ENCODE measurements around the gene RAI14. TPM values are rescaled to one million over a fixed set of nuclear protein-coding genes. Genes with fewer than 3 reads are reported as not detected.

The RAI14 gene
- polyA plus RNA-seq, 6 donors from 2014 or later, result 0.08 to 2.4 (median 1.2) TPM; not detected in 2

DNA sequence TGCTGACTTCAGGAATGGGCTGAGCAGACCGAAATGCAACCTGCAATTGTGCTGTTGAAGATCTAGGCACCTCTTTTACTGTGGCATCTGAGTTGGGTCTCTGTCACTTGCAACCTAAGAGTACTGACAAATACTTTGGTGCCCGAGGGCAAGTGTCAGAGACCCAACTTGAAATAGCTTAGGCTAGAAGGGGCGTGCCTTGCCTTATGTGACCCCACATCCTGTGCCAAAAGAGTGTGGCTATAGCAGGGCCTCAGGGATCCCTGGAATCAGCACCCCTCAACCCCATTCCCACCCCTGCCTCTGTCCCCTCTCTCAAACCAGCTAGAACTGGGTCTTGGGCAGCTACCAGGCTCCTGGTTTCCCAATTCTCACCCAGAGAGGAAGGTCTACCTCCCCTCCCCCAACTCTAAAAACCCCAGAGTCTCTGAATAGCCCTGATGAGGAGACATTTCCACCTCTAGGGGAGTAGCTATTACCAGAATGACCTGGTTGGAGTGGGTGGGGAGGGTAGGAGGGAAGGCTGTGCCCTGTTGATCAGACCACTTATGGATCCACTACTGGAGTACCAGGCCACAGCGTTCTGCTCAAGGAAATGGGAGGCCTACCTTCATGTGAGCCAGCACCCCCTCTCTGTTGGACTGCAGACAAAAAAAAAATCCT, 17.5 kb downstream of the RAI14 start:
- Mint-ChIP-seq H3K4me1 (no peaks in the 10 kb centered on the region), H3K36me3 (no peaks in the 10 kb centered on the region), H3K27ac (no peak overlapping the region), H3K4me3 (no peak overlapping the region), H3K9me3 (peaks cover 0 to 3% (median 0%) of the 10 kb centered on the region in 7 donors), H3K27me3 (no peaks in the 10 kb centered on the region)
- no peak for ATAC-seq (ENCODE audit: low read depth in 2 of 2)
- no peak for DNase-seq

DNA sequence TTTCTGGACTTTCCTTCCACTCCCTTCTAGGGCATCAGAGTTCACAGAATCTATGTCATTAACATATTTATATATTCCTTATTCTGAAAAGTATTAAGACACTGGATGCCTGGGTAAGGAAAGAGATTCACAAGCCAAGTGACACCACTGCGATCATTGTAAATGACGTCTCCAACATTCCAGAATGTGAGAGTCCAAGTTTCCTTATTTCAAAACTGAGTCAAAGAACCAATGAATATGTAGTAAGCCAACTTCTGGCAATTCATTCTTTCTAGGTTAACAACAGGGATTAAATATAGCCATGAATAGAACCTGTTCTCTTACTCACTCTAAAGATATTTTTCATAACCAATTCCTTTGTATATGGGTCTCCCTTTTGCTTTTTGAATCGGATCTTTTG, 18.1 kb downstream of the RAI14 start:
- DNase-seq (no peak), ATAC-seq (ENCODE audit: low read depth in 2 of 2) (no peak)
- H3K27me3 Mint-ChIP-seq, result no peaks in the 10 kb centered on the region
- H3K4me1 Mint-ChIP-seq, result no peaks in the 10 kb centered on the region
- H3K27ac Mint-ChIP-seq, result no peak overlapping the region
- no peak overlapping the region for H3K4me3 Mint-ChIP-seq
- H3K9me3 Mint-ChIP-seq, result peaks cover 0 to 3% (median 0%) of the 10 kb centered on the region in 7 donors
- H3K36me3 Mint-ChIP-seq, result no peaks in the 10 kb centered on the region

DNA sequence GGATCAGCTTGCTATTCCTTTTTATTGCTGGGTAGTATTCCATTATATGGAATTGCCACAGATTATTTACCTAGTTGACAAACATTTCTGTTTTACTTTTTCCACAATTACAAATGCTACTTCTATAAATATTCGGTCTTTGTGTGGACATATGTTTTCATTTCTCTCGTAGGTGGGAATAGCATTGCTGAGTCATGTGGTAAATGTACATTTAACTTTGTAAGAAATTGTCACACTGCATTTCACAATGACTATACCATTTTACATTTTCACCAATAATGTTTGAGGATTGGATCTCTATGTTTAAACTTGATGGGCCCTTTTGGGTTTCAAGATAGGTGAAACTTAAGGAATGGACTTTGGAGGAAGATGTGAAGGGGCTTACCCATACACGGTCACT, 19.7 kb downstream of the RAI14 start:
- H3K27ac Mint-ChIP-seq, result no peak overlapping the region
- no peak overlapping the region for H3K4me3 Mint-ChIP-seq
- peaks cover 0 to 3% (median 0%) of the 10 kb centered on the region in 7 donors for H3K9me3 Mint-ChIP-seq
- H3K4me1 Mint-ChIP-seq, result no peaks in the 10 kb centered on the region
- no peaks in the 10 kb centered on the region for H3K36me3 Mint-ChIP-seq
- no peak for DNase-seq
- ATAC-seq (ENCODE audit: low read depth in 2 of 2), result no peak
- peaks cover 0 to under 1% (median 0%) of the 10 kb centered on the region in 3 donors for H3K27me3 Mint-ChIP-seq

DNA sequence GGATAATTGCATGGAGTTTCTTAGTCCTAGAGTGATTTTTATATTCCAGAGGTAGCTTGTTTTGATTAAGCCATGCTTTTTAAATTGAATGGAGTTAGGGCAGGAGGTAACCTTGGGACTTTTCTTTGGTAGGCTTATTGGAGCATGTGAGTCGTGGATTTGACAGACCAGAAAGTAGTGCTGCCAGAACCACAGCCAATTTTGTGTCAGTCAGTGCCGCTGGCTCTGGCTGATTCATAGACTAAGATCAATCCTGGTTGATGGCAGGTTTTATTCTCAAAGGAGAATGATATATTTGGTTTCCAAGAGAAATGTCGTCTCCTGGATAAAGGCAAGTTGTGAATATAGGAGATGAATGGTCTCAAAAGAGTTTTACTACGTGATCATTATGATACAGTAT, 20.3 kb downstream of the RAI14 start:
- Mint-ChIP-seq H3K4me1 (no peaks in the 10 kb centered on the region), H3K27me3 (peaks cover 0 to 5% (median 0%) of the 10 kb centered on the region in 3 donors), H3K9me3 (peaks cover 0 to 3% (median 0%) of the 10 kb centered on the region in 7 donors), H3K27ac (no peak overlapping the region), H3K4me3 (no peak overlapping the region), H3K36me3 (no peaks in the 10 kb centered on the region)
- no peak for ATAC-seq (ENCODE audit: low read depth in 2 of 2)
- DNase-seq, result no peak

DNA sequence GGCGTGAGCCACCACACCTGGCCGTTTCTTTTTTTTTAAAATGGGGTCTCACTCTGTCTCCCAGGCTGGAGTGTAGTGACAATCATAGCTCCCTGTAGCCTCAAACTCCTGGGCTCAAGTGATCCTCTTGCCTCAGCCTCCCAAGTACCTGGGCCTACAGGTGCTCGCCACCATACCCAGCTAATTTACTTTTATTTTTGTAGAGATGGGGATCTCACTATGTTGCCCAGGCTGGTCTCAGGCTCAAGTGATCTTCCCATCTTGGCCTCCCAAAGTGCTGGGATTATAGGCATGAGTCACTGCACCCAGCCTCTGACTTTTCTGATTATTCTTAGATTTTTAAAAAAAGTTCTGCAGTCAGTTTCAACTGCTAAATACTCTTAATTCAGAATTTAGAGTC, 21.3 kb downstream of the RAI14 start:
- H3K4me3 Mint-ChIP-seq, result no peak overlapping the region
- peaks cover 0 to 5% (median 0%) of the 10 kb centered on the region in 3 donors for H3K27me3 Mint-ChIP-seq
- ATAC-seq (ENCODE audit: low read depth in 2 of 2) (no peak), DNase-seq (no peak)
- H3K27ac Mint-ChIP-seq, result no peak overlapping the region
- no peaks in the 10 kb centered on the region for H3K4me1 Mint-ChIP-seq
- no peaks in the 10 kb centered on the region for H3K36me3 Mint-ChIP-seq
- H3K9me3 Mint-ChIP-seq, result no peaks in the 10 kb centered on the region

DNA sequence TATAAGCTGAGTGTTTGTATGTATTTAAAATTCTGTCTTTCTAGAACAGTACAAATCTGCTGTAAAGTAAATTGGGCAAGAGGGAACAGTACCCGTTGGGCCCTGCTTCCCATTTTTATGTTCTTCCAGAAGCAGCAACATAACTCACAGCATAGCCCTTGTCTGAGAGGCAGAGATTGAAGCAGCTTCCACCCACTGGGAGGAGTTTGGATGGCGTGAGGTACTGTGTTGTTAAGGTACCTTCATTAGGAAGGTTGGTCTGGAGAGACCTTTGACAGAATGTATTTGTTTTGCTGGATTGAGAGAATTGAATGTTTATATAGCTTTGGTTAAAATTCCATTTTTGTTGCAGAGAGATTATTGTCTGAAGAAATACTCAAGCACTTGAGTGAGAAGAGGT, 24.8 kb downstream of the RAI14 start:
- ATAC-seq (ENCODE audit: low read depth in 2 of 2) (no peak), DNase-seq (no peak)
- no peak overlapping the region for H3K4me3 Mint-ChIP-seq
- no peak overlapping the region for H3K27ac Mint-ChIP-seq
- no peaks in the 10 kb centered on the region for H3K9me3 Mint-ChIP-seq
- peaks cover 0 to 5% (median 3%) of the 10 kb centered on the region in 3 donors for H3K27me3 Mint-ChIP-seq
- no peaks in the 10 kb centered on the region for H3K4me1 Mint-ChIP-seq
- H3K36me3 Mint-ChIP-seq, result no peaks in the 10 kb centered on the region

DNA sequence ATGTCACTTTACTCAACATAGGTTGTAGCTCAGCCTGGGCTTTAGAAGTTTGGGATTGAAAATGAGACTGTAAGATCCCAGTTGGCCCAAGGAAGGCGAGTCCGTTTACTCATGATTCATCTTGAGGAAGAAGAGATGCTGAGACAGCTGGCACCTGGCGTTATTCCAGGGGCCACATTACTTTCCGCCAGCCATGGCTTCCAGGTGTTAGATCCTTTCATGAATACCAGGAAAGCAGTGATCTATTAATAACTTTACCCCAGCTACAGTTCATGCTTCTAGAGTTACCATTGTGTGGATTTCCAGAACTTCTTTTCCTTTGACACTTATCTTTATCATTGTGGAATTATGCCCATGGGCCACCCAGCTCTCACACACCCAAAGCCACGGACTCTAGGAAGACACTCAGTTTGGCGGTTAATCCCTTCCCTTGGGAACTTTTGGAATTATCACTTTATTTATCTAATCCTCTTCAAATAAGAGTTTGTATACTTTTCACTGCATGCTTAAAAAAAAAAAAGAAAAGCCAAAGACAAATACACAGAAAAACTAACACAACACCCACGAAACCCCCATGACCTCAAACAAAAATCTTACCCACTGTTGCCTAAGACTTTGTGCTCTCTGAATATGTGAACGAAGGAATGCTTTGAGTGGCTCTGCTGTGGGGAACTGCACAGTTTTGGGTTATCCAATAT, 26.9 kb downstream of the RAI14 start:
- Mint-ChIP-seq H3K9me3 (no peaks in the 10 kb centered on the region), H3K27ac (peak overlapping the region in 1 of 6 donors; percentile 5), H3K4me3 (no peak overlapping the region), H3K27me3 (peaks cover 0 to 5% (median 5%) of the 10 kb centered on the region in 3 donors), H3K4me1 (no peaks in the 10 kb centered on the region), H3K36me3 (no peaks in the 10 kb centered on the region)
- DNase-seq, result no peak
- ATAC-seq (ENCODE audit: low read depth in 2 of 2), result no peak

DNA sequence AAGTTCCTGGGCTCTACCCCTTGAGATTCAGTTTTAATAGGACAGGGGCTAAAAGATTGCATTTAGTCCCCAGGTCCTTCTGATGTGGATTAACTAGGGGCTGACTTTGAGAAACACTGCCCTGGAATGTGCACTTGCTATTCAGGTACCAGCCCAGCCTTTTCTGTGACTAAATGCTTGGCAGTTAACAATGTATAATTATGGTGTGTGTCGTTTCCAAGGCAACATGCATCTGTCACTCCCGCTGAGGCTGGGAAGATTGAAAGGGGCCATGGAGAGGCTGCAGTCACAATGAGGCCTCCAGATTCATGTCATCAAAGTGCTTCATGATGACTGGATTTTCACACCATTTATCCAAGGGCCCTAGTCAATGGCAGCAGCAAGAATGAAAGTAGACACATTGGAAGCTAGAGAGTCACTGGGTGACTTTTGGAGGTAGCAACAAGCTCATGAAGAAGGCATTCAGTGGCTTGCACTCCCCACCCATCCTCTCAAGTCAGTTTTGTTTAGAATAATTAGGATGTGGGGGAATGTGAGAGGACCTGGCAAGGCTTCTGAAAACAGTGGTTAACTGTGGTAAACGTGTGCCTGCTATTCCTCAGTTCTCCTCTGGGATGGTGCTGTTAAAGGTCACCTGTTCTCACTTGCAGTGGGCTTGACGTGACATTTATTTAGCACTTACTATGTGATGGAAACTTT, 28.3 kb downstream of the RAI14 start:
- no peaks in the 10 kb centered on the region for H3K9me3 Mint-ChIP-seq
- H3K36me3 Mint-ChIP-seq, result no peaks in the 10 kb centered on the region
- no peak overlapping the region for H3K4me3 Mint-ChIP-seq
- ATAC-seq (ENCODE audit: low read depth in 2 of 2) (no peak), DNase-seq (no peak)
- peaks cover 0 to 5% (median 5%) of the 10 kb centered on the region in 3 donors for H3K27me3 Mint-ChIP-seq
- H3K4me1 Mint-ChIP-seq, result no peaks in the 10 kb centered on the region
- no peak overlapping the region for H3K27ac Mint-ChIP-seq

DNA sequence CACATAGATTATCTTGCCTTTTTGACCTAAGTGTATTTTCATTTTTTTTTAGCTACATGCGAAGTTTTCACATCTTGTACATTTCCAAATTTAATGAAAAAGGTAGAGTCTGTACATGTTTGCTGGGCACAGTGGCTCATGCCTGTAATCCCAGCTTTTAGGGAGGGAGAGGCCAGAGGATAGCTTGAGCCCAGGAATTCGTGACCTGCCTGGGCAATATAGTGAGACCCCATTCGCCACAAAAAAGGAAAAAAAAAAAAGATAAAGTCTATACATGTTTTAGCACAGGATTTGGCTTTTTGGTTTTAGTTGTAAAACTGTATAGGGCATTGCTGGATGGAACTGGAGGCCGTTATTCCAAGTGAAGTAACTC, 28.8 kb downstream of the RAI14 start:
- Mint-ChIP-seq H3K36me3 (no peaks in the 10 kb centered on the region), H3K4me3 (no peak overlapping the region), H3K27ac (no peak overlapping the region), H3K27me3 (peaks cover 0 to 5% (median 5%) of the 10 kb centered on the region in 3 donors), H3K9me3 (no peaks in the 10 kb centered on the region), H3K4me1 (no peaks in the 10 kb centered on the region)
- ATAC-seq (ENCODE audit: low read depth in 2 of 2), result no peak
- DNase-seq, result no peak

DNA sequence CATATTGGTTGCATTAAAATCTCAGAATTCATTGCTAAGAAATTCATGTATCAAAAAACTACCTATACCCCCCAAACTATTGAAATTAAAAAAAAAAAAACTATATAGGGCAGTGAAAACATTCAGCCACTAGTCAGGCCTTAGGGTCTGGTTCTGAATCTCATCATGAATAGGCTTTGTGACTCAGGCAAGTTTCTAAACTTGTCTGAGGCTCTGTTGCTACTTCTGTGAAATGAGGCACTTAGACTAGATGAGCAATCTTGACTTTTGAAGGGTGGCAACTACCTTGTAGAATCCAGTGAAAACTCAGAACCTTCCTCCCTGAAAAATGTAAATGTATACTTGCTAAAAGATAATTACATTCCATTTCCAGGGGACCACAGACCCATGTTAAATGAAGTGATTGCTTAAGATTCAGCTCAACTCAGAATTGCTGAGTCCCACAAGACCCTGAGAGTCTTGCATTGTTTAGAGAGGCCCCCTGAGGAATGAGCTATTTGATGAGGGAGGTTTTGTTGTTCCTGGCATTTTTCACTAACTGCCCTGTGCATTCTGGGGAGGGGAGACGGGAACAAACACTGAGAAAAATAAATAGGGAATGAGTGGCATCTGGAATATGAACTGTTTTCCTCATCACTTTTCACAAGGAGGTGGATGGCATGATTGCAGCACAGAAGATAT, 29.5 kb downstream of the RAI14 start:
- ATAC-seq (ENCODE audit: low read depth in 2 of 2) (no peak), DNase-seq (no peak)
- H3K27me3 Mint-ChIP-seq, result peaks cover 0 to 5% (median 5%) of the 10 kb centered on the region in 3 donors
- H3K27ac Mint-ChIP-seq, result peak overlapping the region in 2 of 6 donors; percentile 3
- no peaks in the 10 kb centered on the region for H3K36me3 Mint-ChIP-seq
- H3K4me1 Mint-ChIP-seq, result no peaks in the 10 kb centered on the region
- H3K9me3 Mint-ChIP-seq, result no peaks in the 10 kb centered on the region
- no peak overlapping the region for H3K4me3 Mint-ChIP-seq

DNA sequence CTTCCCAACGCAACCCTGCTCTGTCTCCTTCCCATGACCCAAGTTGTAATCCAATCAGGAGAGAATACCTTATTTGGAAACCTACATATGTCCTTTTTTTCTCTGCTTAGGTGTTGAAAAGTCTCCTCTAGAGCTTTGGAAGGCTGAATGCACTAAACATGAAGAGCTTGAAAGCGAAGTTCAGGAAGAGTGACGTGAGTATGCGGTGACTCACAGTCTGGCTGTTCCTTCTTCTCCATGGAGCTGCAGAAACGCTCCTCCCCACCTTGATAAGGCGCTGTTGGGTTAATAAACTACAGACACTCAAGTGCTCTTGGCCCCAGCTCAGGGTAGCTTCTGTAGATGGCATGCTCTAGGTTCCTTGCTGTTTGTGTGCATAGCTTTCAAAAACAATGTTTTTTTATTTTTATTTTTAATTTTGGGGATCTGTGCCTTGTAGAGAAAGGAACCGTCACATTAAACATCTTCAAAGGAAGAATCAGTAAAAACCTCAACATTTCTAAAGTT, 30.7 kb downstream of the RAI14 start:
- no peak overlapping the region for H3K4me3 Mint-ChIP-seq
- no peaks in the 10 kb centered on the region for H3K4me1 Mint-ChIP-seq
- H3K36me3 Mint-ChIP-seq, result no peaks in the 10 kb centered on the region
- DNase-seq, result no peak
- H3K27ac Mint-ChIP-seq, result peak overlapping the region in 1 of 6 donors; percentile 12
- peaks cover 0 to 5% (median 0%) of the 10 kb centered on the region in 3 donors for H3K27me3 Mint-ChIP-seq
- no peaks in the 10 kb centered on the region for H3K9me3 Mint-ChIP-seq
- no peak for ATAC-seq (ENCODE audit: low read depth in 2 of 2)

DNA sequence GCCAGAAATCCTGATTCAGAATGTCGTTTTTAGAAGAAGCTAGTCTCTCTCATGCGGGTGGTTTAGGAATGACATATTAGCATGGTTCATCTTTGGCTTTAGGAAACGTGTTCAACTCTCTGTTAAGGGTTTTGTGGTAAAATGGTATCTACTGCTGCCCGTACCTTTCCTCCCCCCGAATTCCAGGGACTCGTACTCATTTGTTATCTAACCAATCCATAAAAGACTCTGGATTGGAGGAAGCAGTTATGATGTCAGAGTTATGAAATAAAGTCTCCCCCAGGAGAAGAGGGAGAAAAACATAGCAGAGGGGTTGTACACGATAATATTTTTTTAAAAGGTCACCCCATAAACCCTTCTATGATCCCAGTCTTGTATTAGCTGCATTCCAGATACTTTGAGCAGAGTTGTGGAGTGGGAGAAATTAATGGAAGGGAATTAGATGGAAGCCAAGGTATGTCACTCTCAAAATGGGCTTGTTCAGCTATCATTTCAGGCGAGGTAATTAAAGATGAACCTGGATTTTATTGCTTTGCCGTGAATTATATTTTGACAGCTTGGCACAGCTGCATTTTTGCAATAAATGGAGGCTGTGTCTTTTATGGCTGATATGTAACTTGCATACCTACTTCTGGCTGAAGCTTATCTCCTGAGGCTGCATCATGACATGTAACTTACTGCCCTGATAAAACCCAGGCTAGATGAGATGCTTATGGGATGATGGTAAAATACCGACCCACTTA, 31.3 kb downstream of the RAI14 start:
- Mint-ChIP-seq H3K27me3 (peaks cover 0 to 5% (median 0%) of the 10 kb centered on the region in 3 donors), H3K27ac (peak overlapping the region in 1 of 6 donors; percentile 33), H3K4me1 (no peaks in the 10 kb centered on the region), H3K36me3 (no peaks in the 10 kb centered on the region), H3K9me3 (no peaks in the 10 kb centered on the region), H3K4me3 (no peak overlapping the region)
- DNase-seq, result no peak
- no peak for ATAC-seq (ENCODE audit: low read depth in 2 of 2)

Measured in naive B cell (primary cell).